ENCODE results near the gene PLEKHG4B.
"Not testable (repeated sequence)": the region's sequence is repeated elsewhere in the genome, so short reads cannot be mapped to it uniquely, and the experiment has no call there.

PLEKHG4B gene

GRCh38 chr5:190366-191035, 98.5 kb downstream of the PLEKHG4B start:
- no peak for DNase-seq (ENCODE audit: low spot score)

- DNase-seq (ENCODE audit: low spot score) = no peak
These were observed 99.3 kb downstream of the PLEKHG4B start, which contains the start of gene LRRC14B for GRCh38 chr5:191036-191948. TSS of gene LRRC14B (plus strand) at chr5:191495. CDS start at chr5:191539, 44 bp downstream.

- no peak for DNase-seq (ENCODE audit: low spot score)
These were observed 100.2 kb downstream of the PLEKHG4B start for GRCh38 chr5:191949-192690.

- no peak for DNase-seq (ENCODE audit: low spot score)
These were observed 100.7 kb downstream of the PLEKHG4B start for GRCh38 chr5:192691-192969.

GRCh38 chr5:192970-193831, 101.2 kb downstream of the PLEKHG4B start:
- DNase-seq (ENCODE audit: low spot score) = no peak

- DNase-seq (ENCODE audit: low spot score) = no peak
These were observed 102.1 kb downstream of the PLEKHG4B start for GRCh38 chr5:194102-194501.

GRCh38 chr5:194603-195209, 102.7 kb downstream of the PLEKHG4B start:
- no peak for DNase-seq (ENCODE audit: low spot score)

- no peak for DNase-seq (ENCODE audit: low spot score)
These were observed 103.6 kb downstream of the PLEKHG4B start for GRCh38 chr5:195401-196160.

GRCh38 chr5:196350-196749, 104.4 kb downstream of the PLEKHG4B start:
- DNase-seq (ENCODE audit: low spot score) = no peak

GRCh38 chr5:197031-197430, 105.1 kb downstream of the PLEKHG4B start:
- not testable (repeated sequence) for DNase-seq (ENCODE audit: low spot score)

GRCh38 chr5:197892-198489, 106.0 kb downstream of the PLEKHG4B start:
- DNase-seq (ENCODE audit: low spot score) = no peak

- no peak for DNase-seq (ENCODE audit: low spot score)
These were observed 106.7 kb downstream of the PLEKHG4B start for GRCh38 chr5:198516-199196.

GRCh38 chr5:199197-199949, 107.4 kb downstream of the PLEKHG4B start:
- no peak for DNase-seq (ENCODE audit: low spot score)

- no peak for DNase-seq (ENCODE audit: low spot score)
These were observed 108.1 kb downstream of the PLEKHG4B start for GRCh38 chr5:199950-200645.

GRCh38 chr5:200985-201384, 109.0 kb downstream of the PLEKHG4B start:
- no peak for DNase-seq (ENCODE audit: low spot score)

GRCh38 chr5:201672-202071, 109.7 kb downstream of the PLEKHG4B start:
- DNase-seq (ENCODE audit: low spot score) = no peak

- DNase-seq (ENCODE audit: low spot score) = no peak
These were observed 111.4 kb downstream of the PLEKHG4B start for GRCh38 chr5:203246-203930.

GRCh38 chr5:204001-204400, 112.0 kb downstream of the PLEKHG4B start:
- DNase-seq (ENCODE audit: low spot score) = no peak
